ENCODE measurements around the gene C3.

- TF ChIP-seq POLR2A (IDR thresholded peaks at IDR 0.05) = no peak
- TF ChIP-seq, protein P1, sequence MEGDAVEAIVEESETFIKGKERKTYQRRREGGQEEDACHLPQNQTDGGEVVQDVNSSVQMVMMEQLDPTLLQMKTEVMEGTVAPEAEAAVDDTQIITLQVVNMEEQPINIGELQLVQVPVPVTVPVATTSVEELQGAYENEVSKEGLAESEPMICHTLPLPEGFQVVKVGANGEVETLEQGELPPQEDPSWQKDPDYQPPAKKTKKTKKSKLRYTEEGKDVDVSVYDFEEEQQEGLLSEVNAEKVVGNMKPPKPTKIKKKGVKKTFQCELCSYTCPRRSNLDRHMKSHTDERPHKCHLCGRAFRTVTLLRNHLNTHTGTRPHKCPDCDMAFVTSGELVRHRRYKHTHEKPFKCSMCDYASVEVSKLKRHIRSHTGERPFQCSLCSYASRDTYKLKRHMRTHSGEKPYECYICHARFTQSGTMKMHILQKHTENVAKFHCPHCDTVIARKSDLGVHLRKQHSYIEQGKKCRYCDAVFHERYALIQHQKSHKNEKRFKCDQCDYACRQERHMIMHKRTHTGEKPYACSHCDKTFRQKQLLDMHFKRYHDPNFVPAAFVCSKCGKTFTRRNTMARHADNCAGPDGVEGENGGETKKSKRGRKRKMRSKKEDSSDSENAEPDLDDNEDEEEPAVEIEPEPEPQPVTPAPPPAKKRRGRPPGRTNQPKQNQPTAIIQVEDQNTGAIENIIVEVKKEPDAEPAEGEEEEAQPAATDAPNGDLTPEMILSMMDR (IDR thresholded peaks at IDR 0.05) = no peak
These were observed 18.4 kb upstream of the C3 start for GRCh38 chr19:6738787-6739389.

Measured in upper lobe of left lung (tissue), 4 donors.